ENCODE measurements around the gene SORL1-AS1.
"Not testable (repeated sequence)": the region's sequence is repeated elsewhere in the genome, so short reads cannot be mapped to it uniquely, and the experiment has no call there.

The SORL1-AS1 gene

GRCh38 chr11:121452609-121453150 is at the start of gene SORL1-AS1:
SORL1-AS1 (minus strand) TSS chr11:121452967.
- no peak for DNase-seq

GRCh38 chr11:121500717-121501116 is 48.0 kb upstream of the SORL1-AS1 start:
- DNase-seq: no peak

GRCh38 chr11:121500275-121500674 is 47.5 kb upstream of the SORL1-AS1 start:
- DNase-seq: no peak

GRCh38 chr11:121499405-121499804 is 46.6 kb upstream of the SORL1-AS1 start:
- DNase-seq: no peak

- DNase-seq: no peak
Observed at GRCh38 chr11:121497176-121497998, 44.6 kb upstream of the SORL1-AS1 start.

GRCh38 chr11:121494355-121495099 is 41.8 kb upstream of the SORL1-AS1 start:
- no peak for DNase-seq

GRCh38 chr11:121489823-121490222 is 37.1 kb upstream of the SORL1-AS1 start:
- no peak for DNase-seq

- DNase-seq: no peak
Observed at GRCh38 chr11:121488641-121489040, 35.9 kb upstream of the SORL1-AS1 start.

- DNase-seq: no peak
Observed at GRCh38 chr11:121488170-121488569, 35.4 kb upstream of the SORL1-AS1 start.

GRCh38 chr11:121487191-121487590 is 34.4 kb upstream of the SORL1-AS1 start:
- no peak for DNase-seq

- DNase-seq: no peak
Observed at GRCh38 chr11:121486054-121486453, 33.3 kb upstream of the SORL1-AS1 start.

GRCh38 chr11:121485216-121485615 is 32.4 kb upstream of the SORL1-AS1 start:
- DNase-seq: no peak

GRCh38 chr11:121483805-121484480 is 31.2 kb upstream of the SORL1-AS1 start:
- DNase-seq: no peak

GRCh38 chr11:121482231-121483129 is 29.7 kb upstream of the SORL1-AS1 start:
- DNase-seq: no peak

GRCh38 chr11:121481484-121482230 is 28.9 kb upstream of the SORL1-AS1 start:
- not testable (repeated sequence) for DNase-seq

- no peak for DNase-seq
Observed at GRCh38 chr11:121479698-121480238, 27.0 kb upstream of the SORL1-AS1 start.

- DNase-seq: no peak
Observed at GRCh38 chr11:121478895-121479697, 26.3 kb upstream of the SORL1-AS1 start.

- no peak for DNase-seq
Observed at GRCh38 chr11:121478226-121478894, 25.6 kb upstream of the SORL1-AS1 start.
